ENCODE measurements around the gene MTG1. TPM values are rescaled to one million over a fixed set of nuclear protein-coding genes. Genes with fewer than 3 reads are reported as not detected.
A peak's percentile ranks its signal among the peaks of the same experiment; 100 is the strongest.
"Not testable (repeated sequence)": the region's sequence is repeated elsewhere in the genome, so short reads cannot be mapped to it uniquely, and the experiment has no call there.

MTG1 gene
- polyA plus RNA-seq, 1 donor from 2014 or later = 51.8 TPM

DNA sequence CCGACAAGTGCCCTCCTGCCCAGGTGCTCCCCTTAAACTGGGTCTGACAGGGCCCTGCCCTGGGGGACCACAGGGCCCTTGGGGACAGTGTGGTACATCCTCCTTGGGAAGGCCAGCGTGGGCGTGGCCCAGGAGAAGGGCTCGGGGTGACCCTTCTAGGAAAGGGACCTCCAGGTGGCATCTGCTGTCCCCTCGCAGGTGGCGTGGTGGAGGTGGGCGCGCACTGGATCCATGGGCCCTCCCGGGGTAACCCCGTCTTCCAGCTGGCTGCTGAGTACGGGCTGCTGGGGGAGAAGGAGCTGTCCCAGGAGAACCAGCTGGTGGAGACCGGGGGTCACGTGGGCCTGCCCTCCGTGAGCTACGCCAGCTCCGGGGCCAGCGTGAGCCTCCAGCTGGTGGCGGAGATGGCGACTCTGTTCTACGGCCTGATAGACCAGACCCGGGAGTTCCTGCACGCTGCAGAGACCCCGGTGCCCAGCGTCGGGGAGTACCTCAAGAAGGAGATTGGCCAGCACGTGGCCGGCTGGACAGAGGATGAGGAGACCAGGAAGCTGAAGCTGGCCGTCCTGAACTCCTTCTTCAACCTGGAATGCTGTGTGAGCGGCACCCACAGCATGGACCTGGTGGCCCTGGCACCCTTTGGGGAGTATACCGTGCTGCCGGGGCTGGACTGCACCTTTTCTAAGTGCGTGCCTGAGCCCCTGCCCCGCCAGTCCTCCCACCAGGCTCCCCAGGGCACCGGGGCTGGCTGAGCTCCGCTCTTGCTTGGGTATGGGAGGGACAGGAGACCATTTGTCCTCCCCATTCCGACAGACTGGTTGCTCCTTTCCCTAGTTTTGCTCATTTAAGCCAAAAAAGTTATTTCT lies 13.9 kb upstream of the MTG1 start:
- Mint-ChIP-seq H3K36me3 (no peaks in the 10 kb centered on the region), H3K27me3 (no peaks in the 10 kb centered on the region), H3K27ac (peak overlapping the region in 2 of 3 donors; percentile 78 to 87), H3K4me1 (peaks cover 13 to 21% (median 16%) of the 10 kb centered on the region in 3 donors), H3K9me3 (no peaks in the 10 kb centered on the region), H3K4me3 (peak overlapping the region; percentile 79 to 91 (median 87))

DNA sequence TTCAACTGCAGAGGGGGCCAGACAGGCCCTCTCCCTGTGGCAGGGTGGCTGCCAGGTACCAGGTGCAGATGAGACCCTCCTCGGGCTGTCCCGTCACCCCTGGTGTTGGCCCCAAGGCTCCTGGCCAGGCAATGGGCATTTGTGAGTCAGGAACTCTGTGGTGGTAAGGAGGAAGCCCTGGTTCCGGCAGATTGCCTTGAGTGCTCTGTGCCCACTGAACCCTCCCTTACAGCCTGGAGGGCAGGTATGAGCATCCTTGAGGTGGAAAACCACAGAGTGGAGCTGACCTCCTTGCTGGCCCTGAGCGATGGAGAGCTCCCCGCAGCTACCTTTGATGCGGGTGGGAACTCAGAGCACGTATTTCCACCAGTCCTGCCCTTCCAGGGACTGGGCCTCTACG lies 12.9 kb upstream of the MTG1 start:
- H3K4me1 Mint-ChIP-seq = peaks cover 13 to 21% (median 16%) of the 10 kb centered on the region in 3 donors

DNA sequence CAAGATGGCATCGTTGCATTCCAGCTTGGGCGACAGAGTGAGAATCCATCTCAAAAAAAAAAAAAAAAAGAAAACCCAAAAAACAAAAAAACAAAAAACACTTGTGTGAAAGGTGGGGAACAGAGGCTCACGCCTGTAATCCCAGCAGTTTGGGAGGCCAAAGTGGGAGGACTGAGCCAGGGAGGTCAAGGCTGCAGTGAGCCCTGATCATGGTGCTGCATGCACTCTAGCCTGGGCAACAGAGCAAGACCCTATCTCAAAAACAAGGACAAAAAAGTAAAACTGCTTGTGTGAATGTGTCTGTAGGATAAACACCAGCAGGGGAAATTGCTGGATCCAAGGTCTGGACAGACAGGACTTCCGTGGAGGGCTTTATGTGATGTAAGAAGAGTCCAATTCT lies 10.4 kb upstream of the MTG1 start:
- Mint-ChIP-seq H3K27me3 (no peaks in the 10 kb centered on the region), H3K27ac (no peak overlapping the region)

More for the DNA sequence above, 12.9 kb upstream of the MTG1 start:
- peak overlapping the region in 2 of 3 donors; percentile 5 to 87 for H3K27ac Mint-ChIP-seq
- H3K27me3 Mint-ChIP-seq = no peaks in the 10 kb centered on the region
- no peaks in the 10 kb centered on the region for H3K9me3 Mint-ChIP-seq
- H3K4me3 Mint-ChIP-seq = peak overlapping the region; percentile 79 to 91 (median 87)
- H3K36me3 Mint-ChIP-seq = peaks cover under 1% of the 10 kb centered on the region

DNA sequence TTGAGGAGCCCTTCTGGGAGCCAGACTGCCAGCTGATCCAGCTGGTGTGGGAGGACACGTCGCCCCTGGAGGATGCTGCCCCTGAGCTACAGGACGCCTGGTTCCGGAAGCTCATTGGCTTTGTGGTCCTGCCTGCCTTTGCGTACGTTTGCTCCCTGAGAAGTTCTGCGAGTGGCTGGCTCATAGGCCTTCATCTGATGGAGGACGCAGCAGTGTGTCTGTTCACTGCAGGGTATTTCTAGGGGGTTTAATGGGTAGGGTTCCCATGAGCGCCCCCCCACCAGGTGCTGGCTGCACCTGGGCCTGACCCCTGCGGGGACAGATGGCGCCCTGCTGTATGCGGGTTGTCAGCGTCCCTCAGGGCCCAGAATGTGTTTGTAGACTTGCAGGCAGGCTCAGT lies 9.9 kb upstream of the MTG1 start:
- no peaks in the 10 kb centered on the region for H3K27me3 Mint-ChIP-seq
- no peaks in the 10 kb centered on the region for H3K9me3 Mint-ChIP-seq
- H3K27ac Mint-ChIP-seq = peak overlapping the region in 1 of 3 donors; percentile 54
- peaks cover 21 to 27% (median 23%) of the 10 kb centered on the region in 3 donors for H3K4me1 Mint-ChIP-seq
- peak overlapping the region in 1 of 4 donors; percentile 57 for H3K4me3 Mint-ChIP-seq
- H3K36me3 Mint-ChIP-seq = peaks cover 3% of the 10 kb centered on the region

More for the DNA sequence above, 10.4 kb upstream of the MTG1 start:
- H3K36me3 Mint-ChIP-seq = peaks cover 3% of the 10 kb centered on the region
- peaks cover 17 to 24% (median 21%) of the 10 kb centered on the region in 3 donors for H3K4me1 Mint-ChIP-seq
- H3K9me3 Mint-ChIP-seq = no peaks in the 10 kb centered on the region
- peak overlapping the region in 1 of 4 donors; percentile 86 for H3K4me3 Mint-ChIP-seq

DNA sequence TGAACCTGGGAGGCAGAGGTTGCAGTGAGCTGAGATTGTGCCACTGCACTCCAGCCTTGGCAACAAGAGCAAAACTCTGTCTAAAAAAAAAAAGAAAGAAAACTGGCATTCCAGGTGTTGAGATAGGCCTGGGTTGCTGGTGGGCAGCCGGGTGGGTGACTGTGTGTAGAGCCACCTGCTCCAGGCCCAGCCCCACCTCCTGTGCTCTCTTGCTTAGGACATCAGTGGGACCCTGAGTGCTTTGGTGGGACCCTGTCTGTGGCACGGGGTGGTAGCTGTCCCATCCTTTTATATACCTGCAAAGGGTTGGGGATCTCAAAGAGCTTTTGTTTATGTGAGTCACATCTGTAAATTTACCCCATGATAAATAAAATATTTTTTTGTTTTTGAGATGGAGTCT lies 8.7 kb upstream of the MTG1 start:
- Mint-ChIP-seq H3K4me1 (peaks cover 23 to 28% (median 25%) of the 10 kb centered on the region in 3 donors), H3K36me3 (peaks cover 3% of the 10 kb centered on the region), H3K9me3 (no peaks in the 10 kb centered on the region), H3K27me3 (no peaks in the 10 kb centered on the region), H3K27ac (no peak overlapping the region), H3K4me3 (no peak overlapping the region)

DNA sequence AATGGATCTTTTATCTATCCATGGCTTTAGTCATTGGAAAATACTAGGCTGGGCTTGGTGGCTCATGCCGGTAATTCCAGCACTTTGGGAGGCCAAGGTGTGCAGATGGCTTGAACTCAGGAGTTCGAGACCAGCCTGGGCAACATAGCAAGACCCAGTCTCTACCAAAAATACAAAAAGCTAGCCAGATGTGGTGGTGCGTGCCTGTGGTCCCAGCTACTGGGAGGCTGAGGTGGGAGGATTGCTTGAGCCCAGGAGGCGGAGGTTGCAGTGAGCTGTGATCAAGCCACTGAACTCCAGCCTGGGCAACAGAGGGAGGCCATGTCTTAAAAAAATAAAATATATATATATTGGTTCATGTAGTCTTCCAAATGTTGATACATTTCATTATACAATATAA lies 7.0 kb upstream of the MTG1 start:
- H3K9me3 Mint-ChIP-seq = not testable (repeated sequence)

DNA sequence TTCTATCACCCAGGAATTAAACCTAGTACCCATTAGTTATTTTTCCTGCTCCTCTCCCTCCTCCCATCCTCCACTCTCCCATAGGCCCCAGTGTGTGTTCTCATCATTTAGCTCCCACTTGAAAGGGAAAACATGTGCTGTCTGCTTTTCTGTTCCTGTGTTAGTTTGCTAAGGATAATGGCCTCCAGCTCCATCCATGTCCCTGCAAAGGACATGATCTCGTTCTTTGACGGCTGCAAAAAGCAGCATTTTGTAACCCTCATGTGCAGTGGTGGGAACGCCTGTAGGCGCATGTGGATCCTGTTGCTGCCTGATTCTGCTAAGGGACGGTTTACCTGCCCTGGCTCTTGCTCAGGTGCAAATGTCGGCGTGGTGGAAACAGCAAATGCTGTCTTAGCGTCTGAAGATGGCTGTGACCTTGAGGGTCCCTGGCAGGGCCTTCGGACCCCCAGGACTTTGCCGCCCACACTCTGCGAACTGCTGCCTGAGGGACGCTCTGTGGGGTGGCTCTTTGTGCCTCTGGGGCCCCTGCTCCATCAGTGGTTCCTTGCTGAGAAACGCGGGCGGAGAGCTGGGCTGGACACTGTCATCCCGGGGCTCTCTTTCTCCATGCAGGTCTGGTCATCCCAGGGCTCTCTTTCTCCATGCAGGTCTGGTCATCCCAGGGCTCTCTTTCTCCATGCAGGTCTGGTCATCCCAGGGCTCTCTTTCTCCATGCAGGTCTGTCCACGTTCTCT lies 5.6 kb upstream of the MTG1 start:
- peak overlapping the region; percentile 90 to 98 (median 96) for H3K4me3 Mint-ChIP-seq
- peaks cover 3% of the 10 kb centered on the region for H3K36me3 Mint-ChIP-seq
- H3K9me3 Mint-ChIP-seq = no peaks in the 10 kb centered on the region
- peaks cover 21 to 32% (median 31%) of the 10 kb centered on the region in 3 donors for H3K4me1 Mint-ChIP-seq
- H3K27ac Mint-ChIP-seq = peak overlapping the region; percentile 83 to 97 (median 94)
- H3K27me3 Mint-ChIP-seq = no peaks in the 10 kb centered on the region

More for the DNA sequence above, 7.0 kb upstream of the MTG1 start:
- not testable (repeated sequence) for H3K4me3 Mint-ChIP-seq, H3K36me3 Mint-ChIP-seq, H3K27ac Mint-ChIP-seq, H3K27me3 Mint-ChIP-seq
- H3K4me1 Mint-ChIP-seq = peaks cover 23 to 33% (median 30%) of the 10 kb centered on the region in 3 donors

DNA sequence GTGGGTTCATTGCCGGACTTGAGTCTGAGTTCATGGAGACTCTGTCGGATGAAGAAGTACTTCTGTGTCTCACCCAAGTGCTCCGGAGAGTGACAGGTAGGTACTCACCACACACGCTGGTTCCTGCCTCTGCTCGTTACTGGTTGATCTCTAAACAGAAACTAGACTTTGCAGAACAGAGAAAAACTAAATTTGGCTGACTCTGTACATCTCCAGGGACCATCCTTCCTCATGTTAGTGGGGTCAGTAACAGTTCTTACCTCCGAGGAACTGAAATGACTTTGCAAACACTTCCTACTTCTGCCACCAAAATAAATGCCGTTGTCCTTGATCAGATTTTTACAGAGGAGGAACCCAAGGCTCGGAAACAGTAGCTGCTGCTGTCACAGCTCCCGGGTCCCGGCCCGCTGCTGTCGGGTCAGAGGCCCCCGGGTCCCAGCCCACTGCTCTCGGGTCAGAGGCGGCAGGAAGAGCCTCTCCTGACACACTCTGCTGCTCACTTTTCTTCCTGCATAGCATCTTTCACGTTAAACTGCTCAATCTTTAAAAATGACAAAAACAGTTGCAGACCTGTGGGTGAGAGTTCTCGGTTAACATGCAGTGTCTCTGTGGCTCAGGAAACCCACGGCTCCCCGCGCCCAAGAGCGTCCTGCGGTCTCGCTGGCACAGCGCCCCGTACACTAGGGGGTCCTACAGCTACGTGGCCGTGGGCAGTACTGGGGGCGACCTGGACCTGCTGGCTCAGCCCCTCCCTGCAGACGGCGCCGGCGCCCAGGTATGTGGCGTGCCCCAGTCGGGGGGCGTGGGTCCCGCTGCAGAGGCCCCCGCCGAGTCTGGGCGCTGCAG lies 4.8 kb upstream of the MTG1 start:
- peaks cover 21 to 34% (median 32%) of the 10 kb centered on the region in 3 donors for H3K4me1 Mint-ChIP-seq
- no peaks in the 10 kb centered on the region for H3K27me3 Mint-ChIP-seq
- peak overlapping the region; percentile 90 to 98 (median 96) for H3K4me3 Mint-ChIP-seq
- H3K27ac Mint-ChIP-seq = peak overlapping the region; percentile 83 to 97 (median 94)
- peaks cover 3% of the 10 kb centered on the region for H3K36me3 Mint-ChIP-seq
- H3K9me3 Mint-ChIP-seq = no peaks in the 10 kb centered on the region

DNA sequence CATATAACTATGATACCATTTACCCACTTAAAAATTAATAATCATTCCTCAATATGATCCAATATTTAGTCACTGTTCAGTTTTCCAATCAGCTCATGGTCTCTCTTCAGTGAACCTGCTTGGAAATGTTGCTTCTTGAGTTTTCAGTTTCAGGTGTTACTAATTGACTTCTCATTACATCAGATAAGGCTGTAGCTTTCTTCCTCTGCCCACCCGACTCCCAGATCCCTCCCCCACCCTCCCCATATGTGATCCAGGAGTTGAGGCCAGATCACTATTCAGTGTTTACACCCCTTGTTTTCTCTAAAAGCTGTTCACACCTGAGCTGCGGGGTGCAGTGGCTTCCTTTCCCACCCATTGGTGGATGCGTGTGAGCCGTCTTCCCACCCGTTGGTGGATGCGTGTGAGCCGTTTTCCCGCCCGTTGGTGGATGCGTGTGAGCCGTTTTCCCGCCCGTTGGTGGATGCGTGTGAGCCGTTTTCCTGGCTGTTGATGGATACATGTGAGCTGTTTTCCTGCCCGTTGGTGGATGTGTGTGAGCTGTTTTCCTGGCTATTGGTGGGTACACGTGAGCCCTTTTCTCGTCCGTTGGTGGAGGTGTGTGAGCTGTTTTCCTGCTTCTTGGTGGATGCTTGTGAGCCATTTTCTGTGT lies 3.2 kb upstream of the MTG1 start:
- Mint-ChIP-seq H3K36me3 (peaks cover 5% of the 10 kb centered on the region), H3K4me1 (peaks cover 32 to 40% (median 40%) of the 10 kb centered on the region in 3 donors), H3K4me3 (peak overlapping the region; percentile 90 to 98 (median 96)), H3K27me3 (no peaks in the 10 kb centered on the region), H3K27ac (peak overlapping the region; percentile 83 to 94 (median 93)), H3K9me3 (no peaks in the 10 kb centered on the region)

DNA sequence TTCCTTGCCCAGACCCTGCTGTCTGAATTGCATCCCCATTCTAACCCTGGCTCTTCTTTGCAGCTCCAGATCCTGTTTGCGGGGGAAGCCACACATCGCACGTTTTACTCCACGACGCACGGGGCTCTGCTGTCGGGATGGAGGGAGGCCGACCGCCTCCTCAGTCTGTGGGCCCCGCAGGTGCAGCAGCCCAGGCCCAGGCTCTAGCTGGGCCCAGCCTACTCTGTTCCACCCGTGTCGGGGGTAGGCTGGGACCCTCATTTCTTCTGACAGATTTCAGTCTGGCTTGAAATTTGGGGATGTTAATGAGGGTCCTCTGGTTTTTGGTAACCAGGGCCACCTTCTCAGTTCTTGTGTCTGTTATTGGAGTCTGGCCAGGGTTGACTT lies 2.7 kb upstream of the MTG1 start:
- Mint-ChIP-seq H3K4me3 (peak overlapping the region; percentile 12 to 97 (median 90)), H3K9me3 (no peaks in the 10 kb centered on the region), H3K27ac (peak overlapping the region; percentile 81 to 93 (median 83)), H3K27me3 (no peaks in the 10 kb centered on the region), H3K4me1 (peaks cover 35 to 39% (median 39%) of the 10 kb centered on the region in 3 donors), H3K36me3 (peaks cover 3% of the 10 kb centered on the region)

DNA sequence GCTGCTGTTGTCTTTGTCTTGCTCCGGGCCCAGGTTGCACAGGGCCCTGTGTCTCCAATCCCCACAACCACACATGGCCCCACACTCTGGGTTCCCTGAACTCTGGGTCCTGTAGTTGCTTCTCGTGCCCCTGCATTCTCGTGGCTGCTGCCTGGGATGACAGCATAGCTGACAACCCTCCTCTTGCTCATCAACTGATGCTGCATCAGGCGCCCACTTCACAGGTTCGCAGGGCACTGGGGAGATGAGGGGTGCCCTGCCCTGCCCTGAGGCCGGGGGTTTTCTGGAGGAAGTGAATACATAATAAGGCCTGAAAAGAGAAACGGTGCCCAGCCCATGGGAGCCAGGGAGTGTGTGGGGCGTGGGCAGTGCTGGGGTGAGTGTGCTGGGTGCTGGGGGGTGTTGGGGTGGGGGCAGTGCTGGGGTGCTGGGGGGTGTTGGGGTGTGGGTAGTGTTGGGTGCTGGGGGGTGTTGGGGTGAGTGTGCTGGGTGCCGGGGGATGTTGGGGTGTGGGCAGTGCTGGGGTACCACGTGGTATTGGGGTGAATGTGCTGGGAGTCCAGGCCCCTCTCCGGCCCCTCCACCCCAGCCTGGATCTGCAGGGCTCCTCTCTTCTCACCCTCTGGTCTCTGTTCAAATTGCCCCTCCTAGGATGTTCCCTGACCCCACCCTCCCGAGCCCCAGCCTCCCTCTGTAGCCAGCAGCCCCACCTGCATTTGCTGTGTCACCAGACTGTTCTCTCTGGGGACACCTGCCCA lies 2.0 kb upstream of the MTG1 start:
- Mint-ChIP-seq H3K27ac (peak overlapping the region; percentile 81 to 93 (median 83)), H3K4me1 (peaks cover 35 to 39% (median 39%) of the 10 kb centered on the region in 3 donors), H3K27me3 (no peaks in the 10 kb centered on the region), H3K4me3 (peak overlapping the region; percentile 38 to 93 (median 90)), H3K9me3 (no peaks in the 10 kb centered on the region), H3K36me3 (peaks cover 4% of the 10 kb centered on the region)

DNA sequence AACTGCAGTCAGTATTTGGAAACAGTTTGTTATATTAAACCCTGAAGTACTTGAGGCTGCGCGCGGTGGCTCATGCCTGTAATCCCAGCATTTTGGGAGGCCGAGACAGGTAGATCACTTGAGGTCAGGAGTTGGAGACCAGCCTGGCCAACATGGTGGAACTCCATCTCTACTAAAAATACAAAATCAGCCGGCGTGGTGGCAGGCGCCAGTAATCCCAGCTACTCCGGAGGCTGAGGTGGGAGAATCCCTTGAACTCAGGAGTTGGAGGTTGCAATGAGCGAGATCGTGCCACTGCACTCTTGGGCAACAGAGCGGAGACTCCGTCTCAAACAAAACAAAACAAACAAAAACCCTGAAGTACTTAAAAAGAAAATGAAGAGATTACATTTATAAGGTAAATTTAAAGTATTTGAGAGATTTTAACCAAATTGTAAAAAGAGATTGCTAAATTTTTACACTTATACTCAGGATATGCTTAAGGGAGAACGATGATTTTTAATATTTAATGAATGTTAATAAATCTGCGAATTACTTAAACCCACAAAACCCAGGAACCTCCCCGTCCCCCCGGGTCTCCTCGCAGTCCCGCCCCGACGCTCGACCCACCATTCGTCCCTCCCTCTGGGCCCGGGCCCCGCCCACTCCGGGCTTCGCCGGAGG lies 425 bp upstream of the MTG1 start:
- H3K9me3 Mint-ChIP-seq = no peaks in the 10 kb centered on the region
- H3K36me3 Mint-ChIP-seq = peaks cover 7% of the 10 kb centered on the region
- peak overlapping the region; percentile 88 to 94 (median 90) for H3K4me3 Mint-ChIP-seq
- H3K27ac Mint-ChIP-seq = peak overlapping the region; percentile 75 to 97 (median 77)
- H3K27me3 Mint-ChIP-seq = no peaks in the 10 kb centered on the region
- peaks cover 33 to 36% (median 33%) of the 10 kb centered on the region in 3 donors for H3K4me1 Mint-ChIP-seq

DNA sequence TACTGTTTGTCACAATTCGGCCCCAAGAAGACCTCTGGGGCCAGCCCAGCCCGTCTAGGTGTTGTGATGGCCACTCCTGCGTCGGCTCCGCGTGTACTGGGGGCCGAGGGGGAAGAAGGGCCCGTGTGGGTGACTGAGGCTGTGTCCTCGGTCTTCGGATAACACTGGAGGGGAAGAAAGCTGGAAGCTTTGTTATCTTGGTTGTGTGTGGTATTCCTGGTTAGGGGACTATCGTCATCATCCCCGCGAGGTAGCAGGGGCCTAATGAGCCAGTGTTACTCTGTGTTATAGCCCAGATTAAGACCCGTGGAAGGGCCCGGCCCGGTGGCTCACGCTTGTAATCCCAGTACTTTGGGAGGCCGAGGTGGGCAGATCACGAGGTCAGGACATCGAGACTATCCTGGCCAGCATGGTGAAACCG lies 854 bp downstream of the MTG1 start:
- Mint-ChIP-seq H3K27me3 (no peaks in the 10 kb centered on the region), H3K27ac (peak overlapping the region; percentile 75 to 97 (median 87)), H3K36me3 (peaks cover 7% of the 10 kb centered on the region), H3K4me1 (peaks cover 27 to 34% (median 30%) of the 10 kb centered on the region in 3 donors), H3K9me3 (no peaks in the 10 kb centered on the region), H3K4me3 (peak overlapping the region; percentile 88 to 94 (median 90))

All from IgD-negative memory B cell (primary cell).